Calu3 (cell line): Measurements from ENCODE around the gene ZNF536. TPM values are rescaled to one million over a fixed set of nuclear protein-coding genes. Genes with fewer than 3 reads are reported as not detected.

Experiments
- Bru-seq: library from RNA; stranded (reverse); fragments of 400-500 nt; gene quantifications from one replicate; lab custom pipeline; 2021; lab: Mats Ljungman, UMichigan
- BruChase-seq, 2 experiments: library from RNA; stranded (reverse); fragments of 400-500 nt; gene quantifications; one replicate each; lab custom pipeline; 2021; lab: Mats Ljungman, UMichigan
- BruUV-seq: library from RNA; stranded (reverse); fragments of 400-500 nt; replicated peaks from 2 replicates; lab custom pipeline; 2021; lab: Mats Ljungman, UMichigan
- CTCF ChIA-PET: fragments of 300-600 bp; sonication (Branson Sonifier 250); formaldehyde crosslinking; loops from one replicate; lab custom pipeline; 2022; ENCODE audit warnings: antibody characterized with exemption; lab: Charles Lee
- DNase-seq: peaks from one replicate; pipeline ENCODE4 v3.0.0; 2022
- H3K27ac Mint-ChIP-seq: one replicate; pipeline ENCODE4 v1.8.0; 2022; ENCODE audit warnings: mixed read lengths; ENCODE audit not compliant: unreplicated experiment
- H3K27me3 Mint-ChIP-seq: one replicate; pipeline ENCODE4 v1.8.0; 2022; ENCODE audit warnings: mixed read lengths; ENCODE audit not compliant: unreplicated experiment
- H3K36me3 Mint-ChIP-seq: one replicate; pipeline ENCODE4 v1.8.0; 2022; ENCODE audit warnings: mild to moderate bottlenecking, moderate library complexity, mixed read lengths; ENCODE audit not compliant: insufficient read depth, unreplicated experiment
- H3K4me1 Mint-ChIP-seq: one replicate; pipeline ENCODE4 v1.8.0; 2022; ENCODE audit warnings: mild to moderate bottlenecking, low read depth, mixed read lengths; ENCODE audit not compliant: unreplicated experiment
- H3K4me3 Mint-ChIP-seq: one replicate; pipeline ENCODE4 v1.8.0; 2022; ENCODE audit warnings: mild to moderate bottlenecking, low read depth, moderate library complexity, mixed read lengths; ENCODE audit not compliant: unreplicated experiment
- H3K9me3 Mint-ChIP-seq: one replicate; pipeline ENCODE4 v1.8.0; 2022; ENCODE audit warnings: low read depth, mixed read lengths; ENCODE audit not compliant: unreplicated experiment
- intact Hi-C: fragments of 100-400 bp; cut with micrococcal nuclease; formaldehyde crosslinking; loops from one replicate; pipeline ENCODE4 v1.10.0; 2022; ENCODE audit not compliant: unreplicated experiment
- long read RNA-seq: library from polyadenylated mRNA; stranded (forward); transcript quantifications from one replicate; pipeline ENCODE4 v2.0.0, GENCODE V29; 2022
- total RNA-seq: library from RNA; stranded (reverse); gene quantifications from 2 replicates; pipeline ENCODE4 v1.2.3, GENCODE V29; 2022
- TF ChIP-seq, protein P1 (sequence below): fragments of 200-600 bp; IDR thresholded peaks from one replicate; pipeline ENCODE4 v1.8.0; 2022; ENCODE audit warnings: antibody characterized with exemption; ENCODE audit not compliant: unreplicated experiment

ZNF536 gene
- not detected in 2 replicates for total RNA-seq
- not detected for Bru-seq, nascent RNA
- BruChase-seq, experiment 1, labeled RNA remaining after a 6-hour chase = percentile 1 among the genes with signal in this experiment
- BruChase-seq, experiment 2, labeled RNA remaining after a 2-hour chase = percentile 0 among the genes with signal in this experiment
- long read RNA-seq = 0 reads

DNA sequence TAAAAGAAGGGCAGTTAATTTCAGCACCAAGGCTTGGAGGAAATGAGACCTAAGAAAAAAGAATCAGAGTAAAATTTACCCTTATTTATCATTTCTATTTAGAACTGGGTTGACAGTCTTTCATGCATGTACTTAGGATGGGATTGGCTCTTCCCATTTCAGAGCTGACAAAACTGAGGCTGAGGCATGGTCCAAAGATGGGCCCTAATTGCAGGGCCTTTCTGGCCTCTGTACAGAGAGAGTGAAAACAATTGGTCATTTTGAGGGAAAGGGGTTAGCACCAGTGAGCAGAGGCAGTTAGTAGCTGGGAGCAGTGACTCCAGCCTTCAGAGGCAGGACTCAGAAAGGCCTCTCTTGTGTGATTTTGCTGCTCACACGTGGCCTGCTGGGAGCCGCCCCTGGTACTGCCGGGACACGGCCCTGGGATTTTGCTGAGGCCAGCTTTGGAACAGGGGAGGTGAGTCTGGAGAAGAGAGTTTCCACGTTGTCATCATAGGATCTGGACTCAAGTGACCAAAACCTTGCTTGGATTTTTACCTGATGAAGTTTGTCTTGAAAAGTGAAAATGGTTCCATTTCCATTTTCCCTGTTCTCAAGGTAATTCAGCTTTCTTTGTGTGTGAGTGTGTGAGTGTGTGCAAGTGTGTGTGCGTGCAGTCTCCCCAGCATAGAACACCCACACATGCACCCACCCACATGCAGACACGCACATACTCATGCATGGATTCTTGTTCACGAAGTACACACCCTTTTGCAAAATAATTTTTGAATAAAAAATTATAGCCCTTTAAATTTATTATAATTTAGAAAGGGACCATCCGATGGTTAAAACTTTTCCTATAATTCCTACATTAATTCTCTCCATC is at the start of gene ZNF536:
Gene ZNF536 (plus strand): TSS at position 425 of the 865 bp plus-strand sequence. CDS start 71,179 bp downstream, outside the sequence.
- Mint-ChIP-seq H3K9me3 (peaks cover under 1% of the 10 kb centered on the region), H3K27me3 (no peaks in the 10 kb centered on the region), H3K4me1 (no peaks in the 10 kb centered on the region), H3K4me3 (no peak within 1 kb of the TSS), H3K27ac (no peak within 1 kb of the TSS), H3K36me3 (no peaks in the 10 kb centered on the region)
- intact Hi-C loops = no loop called here
- no TSS peak for BruUV-seq
- no peak for DNase-seq
- CTCF ChIA-PET = interaction anchor here (0.6 kb wide), 1 partner anchor 189 kb away, joined by 6 read pairs; no protein-coding TSS in a partner anchor
- TF ChIP-seq, protein P1, sequence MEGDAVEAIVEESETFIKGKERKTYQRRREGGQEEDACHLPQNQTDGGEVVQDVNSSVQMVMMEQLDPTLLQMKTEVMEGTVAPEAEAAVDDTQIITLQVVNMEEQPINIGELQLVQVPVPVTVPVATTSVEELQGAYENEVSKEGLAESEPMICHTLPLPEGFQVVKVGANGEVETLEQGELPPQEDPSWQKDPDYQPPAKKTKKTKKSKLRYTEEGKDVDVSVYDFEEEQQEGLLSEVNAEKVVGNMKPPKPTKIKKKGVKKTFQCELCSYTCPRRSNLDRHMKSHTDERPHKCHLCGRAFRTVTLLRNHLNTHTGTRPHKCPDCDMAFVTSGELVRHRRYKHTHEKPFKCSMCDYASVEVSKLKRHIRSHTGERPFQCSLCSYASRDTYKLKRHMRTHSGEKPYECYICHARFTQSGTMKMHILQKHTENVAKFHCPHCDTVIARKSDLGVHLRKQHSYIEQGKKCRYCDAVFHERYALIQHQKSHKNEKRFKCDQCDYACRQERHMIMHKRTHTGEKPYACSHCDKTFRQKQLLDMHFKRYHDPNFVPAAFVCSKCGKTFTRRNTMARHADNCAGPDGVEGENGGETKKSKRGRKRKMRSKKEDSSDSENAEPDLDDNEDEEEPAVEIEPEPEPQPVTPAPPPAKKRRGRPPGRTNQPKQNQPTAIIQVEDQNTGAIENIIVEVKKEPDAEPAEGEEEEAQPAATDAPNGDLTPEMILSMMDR = no peak

DNA sequence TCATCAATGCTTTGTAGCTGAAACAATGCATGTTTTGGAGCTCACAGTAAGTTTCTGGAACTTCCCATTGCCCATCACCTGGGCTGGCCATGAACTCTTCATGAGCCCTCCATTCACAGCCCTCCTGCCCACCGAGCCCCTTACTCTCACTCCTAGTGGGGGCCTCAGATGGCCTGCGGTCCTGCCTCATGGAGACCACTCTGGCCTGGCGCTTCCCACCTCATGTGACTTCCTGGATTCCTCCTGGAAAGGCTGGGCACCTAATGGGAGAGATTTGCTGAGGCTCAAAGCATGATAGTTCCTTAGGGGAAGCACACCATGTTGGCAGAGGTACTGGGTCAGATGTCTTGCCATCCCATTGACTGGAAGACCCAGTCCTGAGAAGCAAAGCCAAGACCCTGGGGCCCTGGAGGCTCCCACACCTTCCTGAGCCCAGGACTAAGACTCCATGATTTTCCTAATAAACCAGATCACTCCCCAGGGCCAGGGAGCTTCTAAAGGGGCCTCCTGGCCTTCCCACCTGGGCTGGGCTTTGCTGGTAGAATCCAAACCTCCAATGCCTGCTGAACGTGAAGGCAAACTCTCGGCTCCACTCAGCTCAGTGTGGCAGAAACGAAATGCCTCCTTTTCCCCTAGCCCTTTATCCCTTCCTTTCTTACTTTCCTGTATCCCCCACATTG is 49.4 kb upstream of the ZNF536 start:
- CTCF ChIA-PET = no interaction called here
- H3K9me3 Mint-ChIP-seq = peaks cover 13% of the 10 kb centered on the region
- intact Hi-C loops = no loop called here
- DNase-seq = no peak
- H3K27ac Mint-ChIP-seq = no peak overlapping the region
- no TSS peak for BruUV-seq
- no peaks in the 10 kb centered on the region for H3K27me3 Mint-ChIP-seq
- TF ChIP-seq, protein P1 = no peak
- H3K4me1 Mint-ChIP-seq = no peaks in the 10 kb centered on the region
- H3K4me3 Mint-ChIP-seq = no peak overlapping the region
- H3K36me3 Mint-ChIP-seq = no peaks in the 10 kb centered on the region

DNA sequence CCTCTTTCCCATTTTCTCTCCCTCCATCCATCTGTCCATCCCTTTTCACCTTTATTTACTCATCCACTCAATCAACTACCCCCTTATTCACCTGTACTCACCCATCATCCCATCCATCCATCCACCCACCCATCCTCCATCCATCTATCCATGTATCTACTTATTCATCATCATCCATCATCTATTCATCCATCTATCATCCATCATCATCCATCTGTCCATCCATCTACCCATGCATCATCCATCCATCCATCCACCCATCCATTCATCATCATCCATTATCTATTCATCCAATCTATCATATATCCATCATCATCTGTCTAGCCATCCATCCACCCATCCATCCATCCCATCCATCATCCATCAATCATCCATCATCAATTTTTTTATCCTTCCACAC is 48.3 kb upstream of the ZNF536 start:
- CTCF ChIA-PET = no interaction called here
- Mint-ChIP-seq H3K36me3 (no peaks in the 10 kb centered on the region), H3K4me1 (no peaks in the 10 kb centered on the region), H3K27me3 (no peaks in the 10 kb centered on the region), H3K9me3 (peaks cover 8% of the 10 kb centered on the region), H3K27ac (no peak overlapping the region), H3K4me3 (no peak overlapping the region)
- intact Hi-C loops = no loop called here
- DNase-seq = no peak
- BruUV-seq = no TSS peak
- TF ChIP-seq, protein P1 = no peak

DNA sequence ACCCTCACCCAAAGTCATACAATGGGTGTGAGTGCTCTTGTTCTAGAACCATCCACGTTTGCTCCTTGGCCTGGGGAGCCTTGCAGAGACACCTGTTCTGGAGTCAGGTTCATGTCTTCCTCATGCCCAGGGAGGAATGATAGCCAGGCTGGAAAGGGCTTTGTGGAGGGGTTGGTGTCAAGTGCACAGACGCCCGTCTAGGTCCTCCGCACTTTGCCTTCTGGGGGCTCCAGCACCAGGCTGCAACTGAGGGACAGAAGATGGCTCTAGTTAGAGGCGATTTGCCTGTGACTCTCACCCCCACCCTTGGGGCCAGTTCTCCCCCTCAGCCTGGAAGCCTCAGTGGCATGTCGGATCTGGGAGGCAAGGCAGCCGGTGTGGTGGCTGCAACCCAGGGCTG is 47.2 kb upstream of the ZNF536 start:
- Mint-ChIP-seq H3K27me3 (no peaks in the 10 kb centered on the region), H3K4me3 (no peak overlapping the region), H3K36me3 (no peaks in the 10 kb centered on the region), H3K27ac (no peak overlapping the region), H3K9me3 (peaks cover 8% of the 10 kb centered on the region), H3K4me1 (no peaks in the 10 kb centered on the region)
- no peak for DNase-seq
- CTCF ChIA-PET = no interaction called here
- intact Hi-C loops = no loop called here
- TF ChIP-seq, protein P1 = no peak
- BruUV-seq = no TSS peak
